Measurements from ENCODE around the gene RNASE2. TPM values are rescaled to one million over a fixed set of nuclear protein-coding genes. Genes with fewer than 3 reads are reported as not detected.
"Not testable (repeated sequence)": the region's sequence is repeated elsewhere in the genome, so short reads cannot be mapped to it uniquely, and the experiment has no call there.

Gene RNASE2
- total and polyA plus RNA-seq, 5 donors, result 2.3 to 10.0 (median 4.7) TPM

DNA sequence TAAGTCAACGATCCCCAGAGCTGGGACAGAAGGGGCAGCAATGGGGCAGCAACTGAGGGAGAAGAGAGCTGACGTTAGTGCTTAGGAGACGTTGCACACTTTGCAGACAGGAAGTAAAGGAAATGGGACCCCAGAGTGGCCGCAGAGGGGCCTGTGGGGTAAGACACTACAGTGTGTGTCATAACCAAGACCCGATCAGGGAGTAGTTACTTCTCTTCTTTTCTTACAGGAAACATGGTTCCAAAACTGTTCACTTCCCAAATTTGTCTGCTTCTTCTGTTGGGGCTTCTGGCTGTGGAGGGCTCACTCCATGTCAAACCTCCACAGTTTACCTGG is 219 bp downstream of the RNASE2 start:
- intact Hi-C loops (cut with DNase I); H3K9me3 ChIP-seq (ENCODE audit: control insufficient read depth, low read length); H3K27me3 ChIP-seq (ENCODE audit: control insufficient read depth, insufficient read depth); H3K4me1 ChIP-seq (ENCODE audit: control insufficient read depth, insufficient read depth, low read length); H3K4me3 ChIP-seq (ENCODE audit: low read length); H3K27ac ChIP-seq (ENCODE audit: low read length): not testable (repeated sequence)
- DNase-seq (peak in 2 of 3 donors; percentile 48 to 60), ATAC-seq (peak; percentile 41 to 54)
- 55% methylated on average over 5 of the region's 5 CpGs for WGBS

DNA sequence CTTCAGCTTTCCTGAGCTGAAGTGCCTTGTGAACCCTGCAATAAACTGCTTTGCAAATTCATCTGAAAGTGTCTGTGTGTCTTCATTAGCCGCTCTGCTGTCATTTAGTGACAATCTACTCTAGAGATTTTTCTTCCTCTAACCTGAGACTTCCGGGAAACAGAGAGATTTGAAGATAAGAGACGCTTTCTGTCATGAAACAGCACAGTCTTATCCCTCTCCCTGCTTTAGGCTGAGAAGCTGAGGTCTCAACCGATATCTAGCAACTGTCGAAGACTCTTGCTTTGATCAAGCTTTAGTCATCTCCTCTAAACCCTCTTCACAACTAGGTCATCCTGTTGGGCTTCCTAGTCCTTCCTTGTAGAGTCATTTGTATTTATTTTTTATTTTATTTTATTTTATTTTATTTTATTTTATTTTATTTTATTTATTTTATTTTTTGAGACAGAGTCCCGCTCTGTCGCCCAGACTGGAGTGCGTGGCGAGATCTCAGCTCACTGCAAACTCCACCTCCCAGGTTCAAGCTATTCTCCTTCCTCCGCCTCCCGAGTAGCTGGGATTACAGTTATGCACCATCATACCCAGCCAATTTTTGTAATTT is 1.2 kb downstream of the RNASE2 start:
- intact Hi-C loops (cut with DNase I), result no loop called here
- 79% methylated on average over 11 of the region's 11 CpGs for WGBS
- no peaks in the 10 kb centered on the region for H3K9me3 ChIP-seq (ENCODE audit: control insufficient read depth, low read length)
- H3K27ac ChIP-seq (ENCODE audit: low read length), result no peak overlapping the region
- H3K27me3 ChIP-seq (ENCODE audit: control insufficient read depth, insufficient read depth), result no peaks in the 10 kb centered on the region
- H3K4me1 ChIP-seq (ENCODE audit: control insufficient read depth, insufficient read depth, low read length), result no peaks in the 10 kb centered on the region
- DNase-seq (no peak), ATAC-seq (no peak)
- H3K4me3 ChIP-seq (ENCODE audit: low read length), result no peak overlapping the region

DNA sequence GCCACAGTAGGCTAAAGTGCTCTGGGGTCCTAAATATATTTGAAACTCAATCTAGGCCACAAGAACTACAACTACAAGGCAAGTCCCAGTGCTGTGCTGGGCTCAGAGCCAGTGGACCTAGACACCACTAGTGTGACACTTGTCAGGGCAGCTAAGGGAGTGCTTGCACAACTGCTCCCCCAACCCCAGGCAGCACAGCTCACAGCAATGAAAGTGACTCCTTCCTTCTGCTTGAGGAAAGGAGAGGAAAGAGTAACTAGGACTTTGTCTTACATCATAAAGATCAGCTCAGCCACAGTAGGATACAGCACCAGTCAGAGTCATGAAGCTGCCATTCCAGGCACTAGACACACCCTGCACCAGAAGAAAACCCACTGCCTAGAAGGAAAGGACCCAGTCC is 3.7 kb downstream of the RNASE2 start:
- DNase-seq; ATAC-seq; intact Hi-C loops (cut with DNase I); H3K27ac ChIP-seq (ENCODE audit: low read length); H3K4me1 ChIP-seq (ENCODE audit: control insufficient read depth, insufficient read depth, low read length); H3K9me3 ChIP-seq (ENCODE audit: control insufficient read depth, low read length); H3K4me3 ChIP-seq (ENCODE audit: low read length); H3K27me3 ChIP-seq (ENCODE audit: control insufficient read depth, insufficient read depth): not testable (repeated sequence)

DNA sequence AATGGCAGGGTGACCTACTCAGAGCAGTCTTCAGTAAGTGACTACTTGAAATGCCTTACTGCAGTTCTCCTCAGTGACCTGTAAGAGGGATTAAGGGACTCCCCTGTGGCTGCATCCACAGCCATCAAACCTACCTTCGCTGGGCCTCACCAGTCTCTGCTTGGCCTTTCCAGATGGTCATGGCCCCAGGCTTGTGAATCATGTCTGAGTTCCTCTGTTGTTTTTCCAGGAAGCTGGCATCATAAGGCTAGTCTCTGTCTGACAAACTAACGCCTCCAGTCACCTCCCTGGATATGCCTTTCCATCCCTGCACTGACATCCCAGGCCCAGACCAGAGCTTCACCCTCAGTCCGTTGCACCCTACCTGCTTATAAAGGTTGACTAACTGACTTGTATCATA is 14.0 kb downstream of the RNASE2 start:
- H3K27ac ChIP-seq (ENCODE audit: low read length), result no peak overlapping the region
- H3K4me3 ChIP-seq (ENCODE audit: low read length), result no peak overlapping the region
- H3K9me3 ChIP-seq (ENCODE audit: control insufficient read depth, low read length), result no peaks in the 10 kb centered on the region
- ATAC-seq, result no peak
- no peaks in the 10 kb centered on the region for H3K27me3 ChIP-seq (ENCODE audit: control insufficient read depth, insufficient read depth)
- H3K4me1 ChIP-seq (ENCODE audit: control insufficient read depth, insufficient read depth, low read length), result no peaks in the 10 kb centered on the region
- intact Hi-C loops (cut with DNase I), result loop anchor here in 3 of 4 donors (10.0 kb wide), 2 partner anchors 95 to 275 kb away; no protein-coding TSS in a partner anchor
- WGBS, result 89% methylated on average over 3 of the region's 3 CpGs
- no peak for DNase-seq

DNA sequence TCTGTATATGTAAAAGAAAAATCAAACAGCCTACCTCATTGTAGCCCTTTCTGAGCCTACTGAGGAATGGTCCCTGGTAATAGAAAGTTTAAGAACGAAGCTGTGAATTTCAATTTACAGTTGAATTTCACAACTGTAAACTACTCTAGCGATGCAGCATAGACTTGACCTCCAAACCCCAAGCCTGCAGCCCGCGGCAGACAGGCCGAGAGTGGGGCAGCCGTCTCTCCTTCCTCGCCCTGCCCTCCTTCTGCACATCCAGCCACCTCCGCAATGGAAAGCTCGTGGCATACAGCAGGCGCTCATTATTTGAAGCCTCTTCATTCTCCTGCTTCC is 15.3 kb downstream of the RNASE2 start:
- 16% methylated on average over 10 of the region's 10 CpGs for WGBS
- ATAC-seq (peak; percentile 14 to 17), DNase-seq (peak in 1 of 3 donors; percentile 28)
- Histone ChIP-seq H3K27me3 (ENCODE audit: control insufficient read depth, insufficient read depth) (no peaks in the 10 kb centered on the region), H3K27ac (ENCODE audit: low read length) (peak overlapping the region; percentile 14), H3K9me3 (ENCODE audit: control insufficient read depth, low read length) (no peaks in the 10 kb centered on the region), H3K4me1 (ENCODE audit: control insufficient read depth, insufficient read depth, low read length) (no peaks in the 10 kb centered on the region), H3K4me3 (ENCODE audit: low read length) (peak overlapping the region; percentile 51)
- intact Hi-C loops (cut with DNase I), result loop anchor here in 2 of 4 donors (5.0 to 10.0 kb wide), 3 partner anchors 74 to 276 kb away; partner anchors contain the start of gene RNASE7 (in 1 of the 2)

DNA sequence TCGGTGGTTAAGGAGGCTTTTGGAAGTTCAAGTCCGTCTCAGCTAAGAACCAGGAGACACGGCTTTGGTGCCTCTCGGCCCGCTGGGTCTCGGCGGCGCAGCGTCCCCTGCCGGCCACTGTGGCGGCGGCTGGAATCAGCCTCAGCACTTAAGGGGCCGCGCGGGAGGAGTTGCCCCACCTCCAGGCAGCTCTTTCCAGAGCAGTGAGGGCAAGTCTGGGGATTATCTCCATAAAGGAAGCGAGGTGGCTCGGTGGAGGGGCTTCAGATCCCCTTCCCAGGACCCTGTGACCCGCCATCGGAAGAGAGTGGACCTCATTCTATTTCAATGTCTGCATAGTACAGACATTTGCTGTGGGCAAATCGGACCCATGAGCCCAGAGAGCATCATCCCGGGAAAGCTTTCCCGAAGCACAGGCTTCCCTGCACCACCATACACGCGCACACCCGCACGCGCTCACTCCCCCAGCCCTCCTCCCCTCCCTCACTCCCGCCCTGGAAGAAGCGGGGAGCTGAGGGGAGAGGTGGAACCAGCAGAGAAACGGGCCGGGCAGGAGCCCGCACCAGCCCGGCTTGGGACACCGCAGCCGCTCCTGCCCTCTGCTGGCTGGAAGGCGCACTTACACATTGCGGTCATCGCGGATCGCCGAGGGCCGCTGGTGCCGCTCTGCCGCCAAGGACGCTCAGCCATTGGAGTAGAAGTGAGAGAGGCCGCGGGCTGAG is 15.9 kb downstream of the RNASE2 start:
- ATAC-seq, result peak; percentile 97
- under 1% methylated on average over 47 of the region's 47 CpGs for WGBS
- DNase-seq, result peak; percentile 85 to 94 (median 94)
- Histone ChIP-seq H3K27me3 (ENCODE audit: control insufficient read depth, insufficient read depth) (no peaks in the 10 kb centered on the region), H3K9me3 (ENCODE audit: control insufficient read depth, low read length) (no peaks in the 10 kb centered on the region), H3K4me3 (ENCODE audit: low read length) (peak overlapping the region; percentile 51), H3K27ac (ENCODE audit: low read length) (peak overlapping the region; percentile 55), H3K4me1 (ENCODE audit: control insufficient read depth, insufficient read depth, low read length) (no peaks in the 10 kb centered on the region)
- intact Hi-C loops (cut with DNase I), result loop anchor here in 2 of 4 donors (5.0 to 10.0 kb wide), 3 partner anchors 74 to 276 kb away; partner anchors contain the start of gene RNASE7 (in 1 of the 2)

DNA sequence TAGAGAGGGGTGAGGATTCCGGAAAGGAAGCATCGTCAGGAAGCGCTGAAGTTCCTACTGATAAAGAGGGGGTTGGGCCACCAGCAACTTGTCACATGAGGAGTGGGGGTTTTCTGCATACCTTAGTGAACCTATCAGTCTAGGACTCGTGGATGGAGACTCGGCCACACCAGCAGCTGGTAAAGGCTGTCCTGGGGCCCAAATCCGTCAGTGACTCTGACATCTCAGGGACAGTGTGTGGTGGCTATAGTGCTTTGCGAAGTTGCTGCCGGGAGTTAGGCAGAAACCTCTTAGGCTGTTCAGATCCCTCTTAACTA is 16.4 kb downstream of the RNASE2 start:
- intact Hi-C loops (cut with DNase I), result loop anchor here in 2 of 4 donors (5.0 to 10.0 kb wide), 3 partner anchors 73 to 277 kb away; partner anchors contain the start of gene RNASE7 (in 1 of the 2)
- ATAC-seq (no peak), DNase-seq (no peak)
- H3K4me1 ChIP-seq (ENCODE audit: control insufficient read depth, insufficient read depth, low read length), result no peaks in the 10 kb centered on the region
- H3K27me3 ChIP-seq (ENCODE audit: control insufficient read depth, insufficient read depth), result no peaks in the 10 kb centered on the region
- H3K9me3 ChIP-seq (ENCODE audit: control insufficient read depth, low read length), result no peaks in the 10 kb centered on the region
- no peak overlapping the region for H3K4me3 ChIP-seq (ENCODE audit: low read length)
- peak overlapping the region; percentile 2 for H3K27ac ChIP-seq (ENCODE audit: low read length)
- 9% methylated on average over 8 of the region's 8 CpGs for WGBS

DNA sequence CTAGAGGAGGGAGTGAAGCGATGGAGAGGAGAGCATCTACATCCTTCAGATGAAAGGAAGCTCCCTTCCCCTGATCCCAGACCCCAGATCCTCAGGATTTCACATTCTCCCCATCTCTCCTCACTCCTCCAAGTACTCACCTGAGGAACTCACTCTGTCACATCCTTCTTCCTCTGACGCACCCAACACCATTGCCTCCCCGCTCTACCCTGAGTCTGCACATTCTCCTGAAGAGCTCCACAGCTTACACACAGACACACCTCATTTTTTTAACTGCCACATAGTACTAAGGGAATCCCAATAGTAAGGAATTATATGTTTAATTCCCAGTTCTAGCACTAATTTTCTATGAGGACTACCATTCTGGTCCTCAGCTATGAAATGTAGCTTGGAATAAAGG is 18.2 kb downstream of the RNASE2 start:
- 95% methylated on average over 3 of the region's 3 CpGs for WGBS
- ATAC-seq, result no peak

DNA sequence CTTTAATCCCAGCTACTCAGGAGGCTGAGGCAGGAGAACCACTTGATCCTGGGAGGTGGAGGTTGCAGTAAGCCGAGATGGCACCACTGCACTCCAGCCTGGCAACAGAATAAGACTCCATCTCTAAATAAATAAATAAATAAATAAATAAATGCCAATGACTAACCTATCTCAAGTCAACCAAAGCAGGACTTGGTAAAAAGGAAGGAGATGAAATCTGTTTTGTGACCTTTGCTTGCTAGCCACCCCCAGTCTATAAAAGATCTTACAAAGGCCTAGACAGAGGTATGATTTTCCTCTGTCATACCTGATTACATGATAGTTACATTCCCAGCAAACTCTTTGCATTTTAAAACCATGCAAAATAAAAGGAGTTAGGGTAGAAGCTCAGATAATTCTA is 21.0 kb downstream of the RNASE2 start:
- no peak for DNase-seq

More for the DNA sequence above, 18.2 kb downstream of the RNASE2 start:
- intact Hi-C loops (cut with DNase I), result loop anchor here in 2 of 4 donors (5.0 to 10.0 kb wide), 3 partner anchors 71 to 279 kb away; partner anchors contain the start of gene RNASE7 (in 1 of the 2)
- H3K9me3 ChIP-seq (ENCODE audit: control insufficient read depth, low read length), result no peaks in the 10 kb centered on the region
- H3K4me3 ChIP-seq (ENCODE audit: low read length), result no peak overlapping the region
- H3K4me1 ChIP-seq (ENCODE audit: control insufficient read depth, insufficient read depth, low read length), result no peaks in the 10 kb centered on the region
- no peak overlapping the region for H3K27ac ChIP-seq (ENCODE audit: low read length)
- DNase-seq, result no peak
- H3K27me3 ChIP-seq (ENCODE audit: control insufficient read depth, insufficient read depth), result no peaks in the 10 kb centered on the region

DNA sequence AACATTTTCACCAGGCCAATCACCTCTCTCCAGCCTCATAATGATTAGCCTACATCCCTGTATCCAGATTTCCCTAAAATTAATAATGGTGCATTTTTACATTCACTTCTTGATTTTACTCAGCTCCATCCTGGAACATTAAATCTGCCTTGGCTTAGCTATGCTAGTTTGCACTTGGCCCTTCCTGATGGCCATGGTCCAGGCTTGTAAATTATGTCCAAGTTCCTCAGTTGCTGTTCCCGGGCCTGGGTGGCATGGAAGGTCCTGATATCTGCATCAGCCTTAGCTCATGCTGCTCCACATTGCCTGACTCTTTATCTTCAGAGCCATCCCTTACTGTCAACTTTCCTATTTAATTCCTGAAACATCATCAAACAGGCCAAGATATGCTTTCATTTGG is 23.4 kb downstream of the RNASE2 start:
- Histone ChIP-seq H3K27me3 (ENCODE audit: control insufficient read depth, insufficient read depth) (no peaks in the 10 kb centered on the region), H3K9me3 (ENCODE audit: control insufficient read depth, low read length) (no peaks in the 10 kb centered on the region), H3K27ac (ENCODE audit: low read length) (no peak overlapping the region), H3K4me1 (ENCODE audit: control insufficient read depth, insufficient read depth, low read length) (no peaks in the 10 kb centered on the region), H3K4me3 (ENCODE audit: low read length) (no peak overlapping the region)
- 49% methylated on average over 1 of the region's 1 CpG for WGBS
- no peak for ATAC-seq
- DNase-seq, result no peak
- intact Hi-C loops (cut with DNase I), result loop anchor here in 1 of 4 donors (10.0 kb wide), 2 partner anchors 66 to 284 kb away; partner anchors contain the start of gene RNASE7

More for the DNA sequence above, 21.0 kb downstream of the RNASE2 start:
- Histone ChIP-seq H3K9me3 (ENCODE audit: control insufficient read depth, low read length) (no peaks in the 10 kb centered on the region), H3K27me3 (ENCODE audit: control insufficient read depth, insufficient read depth) (no peaks in the 10 kb centered on the region), H3K27ac (ENCODE audit: low read length) (no peak overlapping the region), H3K4me1 (ENCODE audit: control insufficient read depth, insufficient read depth, low read length) (no peaks in the 10 kb centered on the region), H3K4me3 (ENCODE audit: low read length) (no peak overlapping the region)
- intact Hi-C loops (cut with DNase I), result loop anchor here in 1 of 4 donors (10.0 kb wide), 2 partner anchors 69 to 281 kb away; partner anchors contain the start of gene RNASE7
- 98% methylated on average over 1 of the region's 1 CpG for WGBS
- no peak for ATAC-seq

DNA sequence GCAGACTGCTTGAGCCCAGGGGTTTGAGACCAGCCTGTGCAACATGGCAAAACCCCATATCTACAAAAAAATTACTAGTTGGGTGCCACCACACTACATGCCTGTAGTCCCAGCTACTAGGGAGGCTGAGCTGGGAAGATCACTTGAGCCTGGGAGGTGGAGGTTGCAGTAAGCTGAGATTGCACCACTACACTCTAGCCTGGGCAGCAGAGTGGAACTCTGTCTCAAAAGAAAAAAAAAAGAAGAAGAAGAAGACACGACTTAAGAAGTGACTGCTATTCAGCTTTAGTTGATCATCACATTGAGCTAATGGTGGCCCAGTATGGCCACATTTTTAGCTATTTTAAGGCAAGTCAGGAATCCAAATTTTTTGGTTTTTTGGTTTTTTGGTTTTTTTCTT is 25.6 kb downstream of the RNASE2 start:
- intact Hi-C loops (cut with DNase I), result no loop called here
- no peaks in the 10 kb centered on the region for H3K27me3 ChIP-seq (ENCODE audit: control insufficient read depth, insufficient read depth)
- WGBS, result 72% methylated on average over 1 of the region's 1 CpG

More for the DNA sequence above, 25.6 kb downstream of the RNASE2 start:
- ATAC-seq, result no peak
- no peaks in the 10 kb centered on the region for H3K9me3 ChIP-seq (ENCODE audit: control insufficient read depth, low read length)
- H3K4me3 ChIP-seq (ENCODE audit: low read length), result no peak overlapping the region
- no peaks in the 10 kb centered on the region for H3K4me1 ChIP-seq (ENCODE audit: control insufficient read depth, insufficient read depth, low read length)
- no peak for DNase-seq
- H3K27ac ChIP-seq (ENCODE audit: low read length), result no peak overlapping the region

Measured in right cardiac atrium (tissue), 5 donors.